ENCODE results near the gene PSME1. TPM values are rescaled to one million over a fixed set of nuclear protein-coding genes. Genes with fewer than 3 reads are reported as not detected.

PSME1 gene
- total RNA-seq, 1 experiment from 2014 or later = 123 TPM

DNA sequence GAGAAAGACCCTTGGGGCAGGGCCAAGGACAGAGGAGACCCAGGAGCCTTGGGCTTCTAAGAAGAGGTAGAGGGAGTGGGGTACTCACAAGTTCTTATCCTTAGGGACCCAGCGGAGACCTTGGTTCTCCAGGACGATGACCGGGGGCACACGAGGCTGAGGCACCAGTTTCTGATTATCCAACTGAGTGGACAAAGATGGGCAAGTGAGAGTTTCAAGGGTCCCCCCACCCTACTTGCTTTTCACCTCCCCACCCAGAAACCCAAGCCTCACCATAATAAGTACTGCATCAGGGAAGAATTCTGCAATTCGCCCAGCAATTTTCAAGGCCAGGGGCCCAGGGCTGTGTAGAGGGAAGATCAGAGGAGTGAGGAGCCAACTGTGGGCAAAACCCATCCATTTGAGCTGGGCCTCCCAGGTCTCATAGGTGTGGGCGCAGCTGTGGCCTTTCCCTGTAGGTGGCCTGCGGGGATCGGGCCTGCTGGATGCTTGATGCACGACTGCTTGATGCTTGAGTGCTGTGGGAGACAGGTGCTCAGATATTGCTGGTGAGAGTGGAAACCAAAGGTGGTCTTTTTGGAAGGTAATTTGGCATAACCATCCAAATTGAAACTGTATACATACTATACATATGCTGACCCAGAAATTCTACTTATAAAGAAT, 3.4 kb downstream of the PSME1 start:
- DNase-seq (ENCODE audit: low read depth) = no peak
- in situ Hi-C loops (cut with HindIII; ENCODE audit: low pct_unique_long_range_greater_than_20kb, low sequenced_read_pairs) = no loop called here

DNA sequence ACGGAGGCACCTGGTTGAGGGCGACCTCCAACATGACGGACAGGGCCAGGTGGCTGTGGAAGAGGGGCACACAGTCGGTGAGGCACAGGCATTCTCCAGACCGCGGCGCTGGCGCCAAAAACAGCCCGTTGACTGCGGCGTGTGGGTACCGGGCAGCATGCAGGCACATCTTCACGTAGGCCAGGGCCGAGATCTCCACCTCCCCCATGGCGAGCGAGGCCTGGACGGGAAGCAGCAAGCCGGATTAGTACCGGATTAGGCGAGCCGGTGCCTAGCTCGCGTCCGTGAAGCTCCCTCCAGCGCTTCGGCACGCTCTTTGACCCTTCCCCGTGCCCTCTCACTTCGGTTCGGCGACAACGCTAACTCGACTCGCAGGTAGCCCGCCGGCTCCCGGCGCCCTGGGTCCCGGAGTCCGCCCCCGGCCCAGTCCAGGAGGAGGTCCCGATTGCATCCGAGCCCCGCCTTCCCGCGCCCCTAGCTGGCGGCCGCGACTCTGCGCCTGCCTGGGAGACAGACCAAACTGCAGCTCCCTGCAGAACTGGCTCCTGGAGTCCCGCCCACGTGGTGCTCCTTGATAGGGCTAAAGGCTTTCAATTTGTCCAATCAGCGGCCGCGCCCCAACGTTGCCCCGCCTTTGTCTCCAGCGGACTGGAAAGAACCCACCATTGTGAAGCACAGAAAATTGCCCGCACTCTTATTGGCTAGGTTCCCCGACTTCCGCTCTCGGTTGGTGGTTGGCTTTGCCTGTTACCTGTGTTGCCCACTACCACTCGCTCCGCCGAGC, 5.3 kb downstream of the PSME1 start, which contains the start of gene EMC9:
EMC9 (minus strand) TSS at position 495 of the 784 bp plus-strand sequence; CDS start at position 208, 287 bp downstream.
- in situ Hi-C loops (cut with HindIII; ENCODE audit: low pct_unique_long_range_greater_than_20kb, low sequenced_read_pairs) = no loop called here
- DNase-seq (ENCODE audit: low read depth) = peak; percentile 97

DNA sequence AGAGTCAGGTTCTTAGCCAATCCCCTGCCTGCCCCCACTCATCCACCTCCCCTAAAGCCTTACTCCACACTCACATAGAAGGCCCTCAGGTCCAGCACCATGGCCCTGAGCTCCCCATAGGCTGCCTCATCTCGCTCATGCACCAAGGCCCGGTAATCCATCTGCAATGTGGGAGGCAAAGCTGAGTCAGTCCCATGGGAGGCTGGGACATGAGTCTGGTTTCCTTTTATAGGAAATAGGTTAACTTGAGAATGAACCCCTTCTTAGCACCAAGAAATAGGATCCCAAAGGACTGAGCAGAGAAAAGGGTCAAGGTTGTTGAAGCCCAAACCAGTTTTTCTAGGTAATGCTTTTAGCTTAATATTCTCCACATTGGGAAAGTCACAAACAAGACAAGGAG, 7.5 kb downstream of the PSME1 start:
- in situ Hi-C loops (cut with HindIII; ENCODE audit: low pct_unique_long_range_greater_than_20kb, low sequenced_read_pairs) = no loop called here
- DNase-seq (ENCODE audit: low read depth) = no peak

DNA sequence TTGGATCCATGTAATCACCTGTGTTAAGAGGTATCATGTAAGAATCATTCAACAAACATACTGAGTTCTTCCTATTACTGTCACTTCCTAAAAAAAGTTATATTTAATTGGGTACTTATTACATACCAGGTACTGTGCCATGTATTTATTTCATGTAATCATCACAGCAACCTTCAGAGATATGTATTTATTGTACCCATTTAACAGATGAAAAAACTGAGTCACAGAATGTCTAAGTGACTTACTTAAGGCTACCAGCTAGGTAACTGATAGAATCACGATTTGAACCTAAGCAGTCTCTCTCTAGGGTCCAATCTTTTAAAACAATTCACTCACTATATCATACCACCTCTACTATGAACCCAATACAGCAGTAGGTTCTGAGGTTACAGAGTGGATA, 8.5 kb downstream of the PSME1 start:
- DNase-seq (ENCODE audit: low read depth) = no peak
- in situ Hi-C loops (cut with HindIII; ENCODE audit: low pct_unique_long_range_greater_than_20kb, low sequenced_read_pairs) = no loop called here

DNA sequence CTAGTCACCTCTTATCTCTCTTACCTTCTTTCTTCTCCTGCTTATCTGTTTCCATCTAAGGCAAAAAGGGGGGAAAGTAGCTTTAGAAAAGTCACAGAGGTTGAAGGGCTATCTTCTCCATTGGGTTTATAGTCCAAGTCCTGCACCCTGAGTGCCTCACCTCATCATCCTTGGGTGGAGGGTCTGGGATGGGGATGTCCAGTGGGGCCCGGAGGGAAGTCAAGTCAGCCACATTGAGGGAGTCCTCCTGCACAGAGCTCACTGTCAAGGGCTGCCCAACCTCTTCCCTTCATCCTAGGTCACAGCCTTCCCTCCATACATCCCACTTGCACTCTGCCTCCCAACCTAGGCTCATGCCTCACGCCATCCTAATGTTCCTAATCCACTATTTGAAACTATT, 9.2 kb downstream of the PSME1 start:
- DNase-seq (ENCODE audit: low read depth) = no peak
- in situ Hi-C loops (cut with HindIII; ENCODE audit: low pct_unique_long_range_greater_than_20kb, low sequenced_read_pairs) = no loop called here

GRCh38 chr14:24145690-24146452, 9.9 kb downstream of the PSME1 start:
- in situ Hi-C loops (cut with HindIII; ENCODE audit: low pct_unique_long_range_greater_than_20kb, low sequenced_read_pairs) = no loop called here
- peak; percentile 60 for DNase-seq (ENCODE audit: low read depth)

- peak; percentile 95 for DNase-seq (ENCODE audit: low read depth)
- in situ Hi-C loops (cut with HindIII; ENCODE audit: low pct_unique_long_range_greater_than_20kb, low sequenced_read_pairs) = no loop called here
These were observed 10.5 kb downstream of the PSME1 start, which contains the start of gene PSME2 for GRCh38 chr14:24146453-24146977. Gene PSME2, minus strand, starts transcription at chr14:24146610. Its CDS starts 29 bp downstream, at chr14:24146581.

DNA sequence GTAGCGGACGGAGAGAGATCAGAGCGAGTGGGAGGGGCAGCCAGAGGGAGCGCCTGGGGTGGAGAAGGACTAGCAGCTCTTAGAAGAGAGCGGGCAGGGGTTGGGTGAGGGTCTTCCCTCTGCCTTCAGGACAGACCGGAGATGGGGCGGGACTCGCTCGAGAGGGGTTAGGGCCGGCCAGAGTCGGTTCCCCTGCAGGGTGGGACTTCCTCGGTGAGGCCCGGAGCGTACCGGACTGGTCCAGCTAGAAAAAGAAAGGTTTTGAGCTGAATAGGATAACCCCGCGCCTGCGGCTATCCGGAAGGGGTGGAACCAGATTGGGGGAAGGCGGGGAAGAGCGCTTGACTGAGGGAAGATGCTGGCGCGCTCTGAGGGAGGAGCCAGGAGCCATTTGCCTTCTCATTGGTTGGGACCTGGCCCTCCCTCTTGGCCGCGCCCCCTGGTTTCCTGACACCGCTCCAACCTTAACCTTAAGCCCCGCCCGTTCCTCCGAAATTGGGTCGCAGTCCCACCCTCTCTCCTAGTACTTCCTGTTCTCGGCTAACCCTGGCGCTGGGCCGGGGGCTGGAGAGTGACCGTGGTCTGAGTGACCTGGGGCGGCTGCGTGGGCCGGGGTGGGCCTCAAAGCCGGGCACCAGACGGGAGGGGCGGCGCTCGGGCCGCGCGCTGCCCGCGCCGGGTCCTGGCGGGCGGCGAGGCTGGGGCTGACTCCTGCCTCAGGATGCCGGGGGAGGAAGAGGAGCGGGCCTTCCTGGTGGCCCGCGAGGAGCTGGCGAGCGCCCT, 11.2 kb downstream of the PSME1 start, which contains the start of gene RNF31:
RNF31 (plus strand) TSS at position 521 of the 783 bp plus-strand sequence; CDS start at position 722, 201 bp downstream.
- in situ Hi-C loops (cut with HindIII; ENCODE audit: low pct_unique_long_range_greater_than_20kb, low sequenced_read_pairs) = no loop called here
- DNase-seq (ENCODE audit: low read depth) = peak; percentile 94

DNA sequence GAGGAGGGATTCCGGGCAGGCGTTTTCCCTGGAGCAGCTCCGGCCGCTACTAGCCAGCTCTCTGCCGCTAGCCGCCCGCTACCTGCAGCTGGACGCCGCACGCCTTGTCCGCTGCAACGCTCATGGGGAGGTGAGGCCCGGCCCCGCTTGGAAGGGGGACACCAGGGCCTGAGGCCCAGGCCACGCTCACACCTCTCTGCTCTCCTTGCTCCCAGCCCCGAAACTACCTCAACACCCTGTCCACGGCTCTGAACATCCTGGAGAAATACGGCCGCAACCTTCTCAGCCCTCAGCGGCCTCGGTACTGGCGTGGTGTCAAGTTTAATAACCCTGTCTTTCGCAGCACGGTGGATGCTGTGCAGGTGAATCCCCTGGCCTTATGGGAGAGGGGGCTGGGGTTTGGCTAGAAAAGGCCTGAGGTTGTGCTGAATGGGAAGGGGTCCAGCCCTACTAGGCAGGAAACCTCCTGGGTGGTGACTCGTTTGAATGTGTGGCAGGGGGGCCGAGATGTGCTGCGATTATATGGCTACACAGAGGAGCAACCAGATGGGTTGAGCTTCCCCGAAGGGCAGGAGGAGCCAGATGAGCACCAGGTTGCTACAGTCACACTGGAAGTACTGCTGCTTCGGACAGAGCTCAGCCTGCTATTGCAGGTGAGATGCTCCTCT, 11.9 kb downstream of the PSME1 start:
- in situ Hi-C loops (cut with HindIII; ENCODE audit: low pct_unique_long_range_greater_than_20kb, low sequenced_read_pairs) = no loop called here
- no peak for DNase-seq (ENCODE audit: low read depth)

- in situ Hi-C loops (cut with HindIII; ENCODE audit: low pct_unique_long_range_greater_than_20kb, low sequenced_read_pairs) = no loop called here
- DNase-seq (ENCODE audit: low read depth) = no peak
These were observed 13.4 kb downstream of the PSME1 start for GRCh38 chr14:24149302-24149969.

DNA sequence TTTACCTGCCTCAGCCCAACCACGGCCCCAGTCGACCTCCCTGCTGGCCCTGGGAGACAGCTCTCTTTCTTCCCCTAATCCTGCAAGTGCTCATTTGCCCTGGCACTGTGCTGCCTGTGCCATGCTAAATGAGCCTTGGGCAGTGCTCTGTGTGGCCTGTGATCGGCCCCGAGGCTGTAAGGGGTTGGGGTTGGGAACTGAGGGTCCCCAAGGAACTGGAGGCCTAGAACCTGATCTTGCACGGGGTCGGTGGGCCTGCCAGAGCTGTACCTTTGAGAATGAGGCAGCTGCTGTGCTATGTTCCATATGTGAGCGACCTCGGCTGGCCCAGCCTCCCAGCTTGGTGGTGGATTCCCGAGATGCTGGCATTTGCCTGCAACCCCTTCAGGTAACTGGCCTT, 14.1 kb downstream of the PSME1 start:
- in situ Hi-C loops (cut with HindIII; ENCODE audit: low pct_unique_long_range_greater_than_20kb, low sequenced_read_pairs) = no loop called here
- no peak for DNase-seq (ENCODE audit: low read depth)

DNA sequence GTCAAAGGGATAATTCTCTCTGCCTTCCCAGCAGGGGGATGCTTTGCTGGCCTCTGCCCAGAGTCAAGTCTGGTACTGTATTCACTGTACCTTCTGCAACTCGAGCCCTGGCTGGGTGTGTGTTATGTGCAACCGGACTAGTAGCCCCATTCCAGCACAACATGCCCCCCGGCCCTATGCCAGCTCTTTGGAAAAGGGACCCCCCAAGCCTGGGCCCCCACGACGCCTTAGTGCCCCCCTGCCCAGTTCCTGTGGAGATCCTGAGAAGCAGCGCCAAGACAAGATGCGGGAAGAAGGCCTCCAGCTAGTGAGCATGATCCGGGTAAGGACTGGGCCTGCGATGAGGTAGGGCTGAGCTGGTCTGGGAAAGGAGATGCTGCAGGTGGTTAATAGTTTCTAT, 14.6 kb downstream of the PSME1 start:
- in situ Hi-C loops (cut with HindIII; ENCODE audit: low pct_unique_long_range_greater_than_20kb, low sequenced_read_pairs) = no loop called here
- no peak for DNase-seq (ENCODE audit: low read depth)

GRCh38 chr14:24150993-24151392, 15.0 kb downstream of the PSME1 start:
- in situ Hi-C loops (cut with HindIII; ENCODE audit: low pct_unique_long_range_greater_than_20kb, low sequenced_read_pairs) = no loop called here
- no peak for DNase-seq (ENCODE audit: low read depth)

DNA sequence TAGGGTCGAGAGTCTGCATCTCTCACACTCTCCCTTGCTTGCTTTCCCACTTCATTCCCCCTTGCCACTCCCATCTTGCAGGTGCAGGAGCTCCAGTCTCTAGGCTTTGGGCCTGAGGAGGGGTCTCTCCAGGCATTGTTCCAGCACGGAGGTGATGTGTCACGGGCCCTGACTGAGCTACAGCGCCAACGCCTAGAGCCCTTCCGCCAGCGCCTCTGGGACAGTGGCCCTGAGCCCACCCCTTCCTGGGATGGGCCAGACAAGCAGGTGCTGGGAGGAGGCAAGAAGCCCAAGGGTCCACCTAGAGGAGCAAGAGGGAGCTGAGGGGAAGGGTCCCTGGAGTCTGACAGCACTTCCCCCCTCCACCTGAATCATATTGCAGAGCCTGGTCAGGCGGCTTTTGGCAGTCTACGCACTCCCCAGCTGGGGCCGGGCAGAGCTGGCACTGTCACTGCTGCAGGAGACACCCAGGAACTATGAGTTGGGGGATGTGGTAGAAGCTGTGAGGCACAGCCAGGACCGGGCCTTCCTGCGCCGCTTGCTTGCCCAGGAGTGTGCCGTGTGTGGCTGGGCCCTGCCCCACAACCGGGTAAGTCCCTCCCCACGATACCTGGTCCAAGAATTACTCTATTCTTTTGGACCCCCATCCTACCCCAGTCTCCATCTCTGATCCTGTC, 15.5 kb downstream of the PSME1 start:
- DNase-seq (ENCODE audit: low read depth) = no peak
- in situ Hi-C loops (cut with HindIII; ENCODE audit: low pct_unique_long_range_greater_than_20kb, low sequenced_read_pairs) = no loop called here

GRCh38 chr14:24155100-24155499, 19.1 kb downstream of the PSME1 start:
- in situ Hi-C loops (cut with HindIII; ENCODE audit: low pct_unique_long_range_greater_than_20kb, low sequenced_read_pairs) = no loop called here
- no peak for DNase-seq (ENCODE audit: low read depth)

- in situ Hi-C loops (cut with HindIII; ENCODE audit: low pct_unique_long_range_greater_than_20kb, low sequenced_read_pairs) = no loop called here
- DNase-seq (ENCODE audit: low read depth) = no peak
These were observed 20.8 kb downstream of the PSME1 start for GRCh38 chr14:24156840-24157239.
